ENCODE results near the gene RASIP1. TPM values are rescaled to one million over a fixed set of nuclear protein-coding genes. Genes with fewer than 3 reads are reported as not detected.
A peak's percentile ranks its signal among the peaks of the same experiment; 100 is the strongest.

RASIP1 gene
- total RNA-seq, 1 donor from 2014 or later, result 0.62 TPM

GRCh38 chr19:48741129-48741999 lies 954 bp upstream of the RASIP1 start:
- DNase-seq (ENCODE audit: low spot score), result no peak
- TF ChIP-seq, protein P1, sequence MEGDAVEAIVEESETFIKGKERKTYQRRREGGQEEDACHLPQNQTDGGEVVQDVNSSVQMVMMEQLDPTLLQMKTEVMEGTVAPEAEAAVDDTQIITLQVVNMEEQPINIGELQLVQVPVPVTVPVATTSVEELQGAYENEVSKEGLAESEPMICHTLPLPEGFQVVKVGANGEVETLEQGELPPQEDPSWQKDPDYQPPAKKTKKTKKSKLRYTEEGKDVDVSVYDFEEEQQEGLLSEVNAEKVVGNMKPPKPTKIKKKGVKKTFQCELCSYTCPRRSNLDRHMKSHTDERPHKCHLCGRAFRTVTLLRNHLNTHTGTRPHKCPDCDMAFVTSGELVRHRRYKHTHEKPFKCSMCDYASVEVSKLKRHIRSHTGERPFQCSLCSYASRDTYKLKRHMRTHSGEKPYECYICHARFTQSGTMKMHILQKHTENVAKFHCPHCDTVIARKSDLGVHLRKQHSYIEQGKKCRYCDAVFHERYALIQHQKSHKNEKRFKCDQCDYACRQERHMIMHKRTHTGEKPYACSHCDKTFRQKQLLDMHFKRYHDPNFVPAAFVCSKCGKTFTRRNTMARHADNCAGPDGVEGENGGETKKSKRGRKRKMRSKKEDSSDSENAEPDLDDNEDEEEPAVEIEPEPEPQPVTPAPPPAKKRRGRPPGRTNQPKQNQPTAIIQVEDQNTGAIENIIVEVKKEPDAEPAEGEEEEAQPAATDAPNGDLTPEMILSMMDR (IDR thresholded peaks at IDR 0.05), result no peak
- Mint-ChIP-seq H3K9me3 (ENCODE audit: low read depth) (no peaks in the 10 kb centered on the region), H3K27me3 (ENCODE audit: low read depth) (no peaks in the 10 kb centered on the region), H3K4me1 (ENCODE audit: low read depth) (peaks cover 5% of the 10 kb centered on the region), H3K27ac (ENCODE audit: unreplicated experiment) (no peak overlapping the region), H3K36me3 (ENCODE audit: low read depth) (no peaks in the 10 kb centered on the region), H3K4me3 (ENCODE audit: unreplicated experiment) (no peak overlapping the region)

GRCh38 chr19:48739404-48740163 lies 826 bp downstream of the RASIP1 start:
- peaks cover 9% of the 10 kb centered on the region for H3K4me1 Mint-ChIP-seq (ENCODE audit: low read depth)
- peaks cover 2% of the 10 kb centered on the region for H3K36me3 Mint-ChIP-seq (ENCODE audit: low read depth)
- TF ChIP-seq, protein P1 (IDR thresholded peaks at IDR 0.05), result no peak
- no peaks in the 10 kb centered on the region for H3K9me3 Mint-ChIP-seq (ENCODE audit: low read depth)
- H3K27me3 Mint-ChIP-seq (ENCODE audit: low read depth), result no peaks in the 10 kb centered on the region
- no peak for DNase-seq (ENCODE audit: low spot score)
- no peak overlapping the region for H3K27ac Mint-ChIP-seq (ENCODE audit: unreplicated experiment)
- peak overlapping the region; percentile 28 for H3K4me3 Mint-ChIP-seq (ENCODE audit: unreplicated experiment)

GRCh38 chr19:48738557-48739403 lies 1.6 kb downstream of the RASIP1 start:
- DNase-seq (ENCODE audit: low spot score), result no peak
- no peaks in the 10 kb centered on the region for H3K9me3 Mint-ChIP-seq (ENCODE audit: low read depth)
- no peaks in the 10 kb centered on the region for H3K27me3 Mint-ChIP-seq (ENCODE audit: low read depth)
- peak overlapping the region; percentile 68 for H3K4me3 Mint-ChIP-seq (ENCODE audit: unreplicated experiment)
- H3K36me3 Mint-ChIP-seq (ENCODE audit: low read depth), result peaks cover 2% of the 10 kb centered on the region
- TF ChIP-seq, protein P1 (IDR thresholded peaks at IDR 0.05), result peak; percentile 68
- peak overlapping the region; percentile 82 for H3K27ac Mint-ChIP-seq (ENCODE audit: unreplicated experiment)
- H3K4me1 Mint-ChIP-seq (ENCODE audit: low read depth), result peaks cover 9% of the 10 kb centered on the region

GRCh38 chr19:48737360-48737998 lies 2.9 kb downstream of the RASIP1 start:
- Mint-ChIP-seq H3K4me3 (ENCODE audit: unreplicated experiment) (no peak overlapping the region), H3K4me1 (ENCODE audit: low read depth) (peaks cover 9% of the 10 kb centered on the region), H3K27ac (ENCODE audit: unreplicated experiment) (no peak overlapping the region)

More at GRCh38 chr19:48737360-48737998, 2.9 kb downstream of the RASIP1 start:
- H3K9me3 Mint-ChIP-seq (ENCODE audit: low read depth), result no peaks in the 10 kb centered on the region
- no peaks in the 10 kb centered on the region for H3K27me3 Mint-ChIP-seq (ENCODE audit: low read depth)
- H3K36me3 Mint-ChIP-seq (ENCODE audit: low read depth), result peaks cover 2% of the 10 kb centered on the region
- DNase-seq (ENCODE audit: low spot score), result no peak
- TF ChIP-seq, protein P1 (IDR thresholded peaks at IDR 0.05), result no peak

Data from chondrocyte (in vitro differentiated cells).